Right hindlimb (tissue), 1 donor: Measurements from ENCODE around the gene PLXNA1.
A peak's percentile ranks its signal among the peaks of the same experiment; 100 is the strongest.

Experiments
- DNase-seq: peaks from one replicate; pipeline ENCODE4 v3.0.0-alpha.2; 2018

Gene PLXNA1

DNA sequence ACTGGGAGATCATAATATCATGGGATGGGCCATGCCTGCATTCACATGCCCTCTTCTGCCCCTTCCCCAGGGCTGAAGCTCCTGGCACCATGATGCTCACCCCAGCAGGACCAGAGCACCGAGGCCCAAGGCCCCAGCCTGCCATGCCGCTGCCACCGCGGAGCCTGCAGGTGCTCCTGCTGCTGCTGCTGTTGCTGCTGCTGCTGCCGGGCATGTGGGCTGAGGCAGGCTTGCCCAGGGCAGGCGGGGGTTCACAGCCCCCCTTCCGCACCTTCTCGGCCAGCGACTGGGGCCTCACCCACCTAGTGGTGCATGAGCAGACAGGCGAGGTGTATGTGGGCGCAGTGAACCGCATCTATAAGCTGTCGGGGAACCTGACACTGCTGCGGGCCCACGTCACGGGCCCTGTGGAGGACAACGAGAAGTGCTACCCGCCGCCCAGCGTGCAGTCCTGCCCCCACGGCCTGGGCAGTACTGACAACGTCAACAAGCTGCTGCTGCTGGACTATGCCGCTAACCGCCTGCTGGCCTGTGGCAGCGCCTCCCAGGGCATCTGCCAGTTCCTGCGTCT is 5.6 kb downstream of the PLXNA1 start:
- no peak for DNase-seq

GRCh38 chr3:126989316-126990023 is 6.6 kb downstream of the PLXNA1 start:
- DNase-seq = no peak

GRCh38 chr3:126990024-126990700 is 7.2 kb downstream of the PLXNA1 start:
- no peak for DNase-seq

- no peak for DNase-seq
Measured at GRCh38 chr3:126990890-126991289, 8.0 kb downstream of the PLXNA1 start.

DNA sequence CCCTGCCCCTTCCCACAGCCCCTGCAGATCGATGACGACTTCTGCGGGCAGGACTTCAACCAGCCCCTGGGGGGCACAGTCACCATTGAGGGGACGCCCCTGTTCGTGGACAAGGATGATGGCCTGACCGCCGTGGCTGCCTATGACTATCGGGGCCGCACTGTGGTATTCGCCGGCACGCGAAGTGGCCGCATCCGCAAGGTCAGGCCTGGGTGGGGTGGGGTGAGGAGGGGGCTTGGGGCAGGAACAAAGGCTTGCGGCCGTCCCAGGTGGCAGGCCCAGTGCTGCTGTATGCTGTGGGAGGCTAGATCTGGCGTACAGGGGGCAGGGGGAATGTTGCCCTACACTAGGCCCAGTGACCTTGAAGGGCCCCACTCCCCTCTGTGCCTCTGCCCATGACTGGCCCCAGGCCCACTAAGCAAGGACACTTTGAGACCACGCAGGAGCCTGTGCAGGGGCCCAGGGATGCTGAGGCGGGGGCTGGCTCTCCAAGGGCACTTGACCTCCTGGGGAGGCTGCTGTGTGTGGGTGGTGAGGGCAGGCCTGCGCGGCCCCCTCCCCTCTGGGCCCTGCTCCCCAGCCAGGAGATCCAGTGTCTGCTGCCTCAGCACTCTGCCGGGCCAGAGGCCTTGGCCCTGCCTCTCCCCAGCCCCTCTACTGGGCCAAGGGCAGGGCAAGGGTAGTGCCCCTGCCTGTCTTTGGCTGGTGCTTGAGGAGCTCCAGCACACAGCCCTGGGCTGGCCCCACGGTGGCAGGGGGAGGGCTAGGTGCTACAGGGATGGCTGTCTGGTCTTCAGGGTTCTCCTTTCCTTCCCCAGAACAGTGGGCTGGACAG is 8.7 kb downstream of the PLXNA1 start:
- DNase-seq = no peak

DNA sequence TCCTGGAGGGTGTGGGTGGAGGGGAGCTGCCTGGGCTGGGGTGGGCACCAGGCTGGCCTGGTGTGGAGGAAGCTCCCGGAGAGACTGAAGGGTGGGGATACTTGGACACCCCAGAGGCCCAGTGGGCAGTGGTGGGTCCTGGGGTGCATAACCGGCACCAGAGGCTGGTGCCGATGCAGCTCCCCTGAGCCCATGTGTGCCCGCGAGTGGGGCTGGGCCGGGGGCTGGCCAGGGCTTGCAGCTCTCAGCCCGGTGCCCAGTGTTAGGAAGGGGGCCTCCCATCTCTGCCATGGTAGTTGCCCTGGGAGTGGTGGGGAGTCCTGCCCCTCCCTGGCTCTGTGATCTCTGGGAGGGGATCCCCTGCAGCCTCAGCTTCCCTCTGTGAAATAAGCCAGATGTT is 9.3 kb downstream of the PLXNA1 start:
- DNase-seq = no peak

- no peak for DNase-seq
Measured at GRCh38 chr3:126992776-126993175, 9.9 kb downstream of the PLXNA1 start.

GRCh38 chr3:126993436-126993835 is 10.5 kb downstream of the PLXNA1 start:
- no peak for DNase-seq

GRCh38 chr3:126994661-126995245 is 11.8 kb downstream of the PLXNA1 start:
- peak; percentile 54 for DNase-seq

DNA sequence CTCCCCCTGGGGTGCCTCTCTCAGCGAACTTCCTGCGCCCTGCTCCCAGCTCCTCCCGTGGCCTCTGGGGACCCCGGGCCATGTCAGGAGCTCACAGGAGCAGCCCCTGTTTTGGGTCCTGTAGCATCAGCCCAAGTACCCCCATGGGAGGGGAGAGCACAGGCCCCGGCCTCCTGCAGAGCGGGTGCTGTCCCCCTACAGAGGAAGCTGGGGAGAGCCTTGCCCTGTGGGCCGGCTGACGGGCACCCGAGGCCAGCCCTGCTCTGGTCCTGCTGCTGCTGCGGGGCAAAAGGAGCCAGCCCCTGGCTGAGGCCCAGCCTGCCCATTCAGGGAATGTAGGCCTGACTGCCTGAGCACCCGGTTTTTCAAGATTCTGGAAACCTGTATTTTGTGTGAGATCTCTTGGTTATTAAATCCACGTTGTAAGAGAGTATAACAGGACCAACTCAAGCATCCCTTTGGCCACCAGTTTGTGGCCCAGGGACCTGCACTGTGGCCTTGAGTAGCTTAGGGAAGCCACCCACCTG is 12.4 kb downstream of the PLXNA1 start:
- DNase-seq = no peak

DNA sequence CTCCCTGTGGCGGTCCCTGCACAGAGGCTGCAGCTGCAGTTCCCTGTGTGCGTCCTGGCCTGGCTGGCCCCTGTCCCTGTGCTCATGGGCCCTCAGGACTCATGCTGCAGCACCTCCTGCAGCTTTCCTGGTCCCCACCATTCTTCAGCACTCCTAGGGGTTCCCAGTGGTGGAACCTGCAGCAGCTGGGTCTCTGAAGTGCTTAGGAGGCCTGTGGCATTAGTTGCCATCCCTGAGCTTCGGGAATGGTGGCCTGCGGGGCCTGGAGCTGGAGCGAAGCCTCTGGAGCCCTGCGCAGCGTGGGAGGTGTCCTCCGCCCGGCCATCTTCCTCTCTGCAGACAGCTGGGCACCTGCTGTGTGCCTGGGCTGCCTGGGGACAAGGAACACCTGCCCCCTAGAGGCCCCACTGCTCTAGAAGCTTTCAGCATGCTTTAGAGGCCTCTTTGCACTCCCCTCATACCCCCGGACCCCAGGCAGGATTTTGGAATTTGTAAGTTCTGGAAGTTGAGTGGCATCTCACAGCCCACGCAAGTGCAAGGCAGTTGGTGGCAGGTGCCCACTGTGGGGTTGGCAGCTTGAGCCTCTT is 13.1 kb downstream of the PLXNA1 start:
- DNase-seq = no peak

DNA sequence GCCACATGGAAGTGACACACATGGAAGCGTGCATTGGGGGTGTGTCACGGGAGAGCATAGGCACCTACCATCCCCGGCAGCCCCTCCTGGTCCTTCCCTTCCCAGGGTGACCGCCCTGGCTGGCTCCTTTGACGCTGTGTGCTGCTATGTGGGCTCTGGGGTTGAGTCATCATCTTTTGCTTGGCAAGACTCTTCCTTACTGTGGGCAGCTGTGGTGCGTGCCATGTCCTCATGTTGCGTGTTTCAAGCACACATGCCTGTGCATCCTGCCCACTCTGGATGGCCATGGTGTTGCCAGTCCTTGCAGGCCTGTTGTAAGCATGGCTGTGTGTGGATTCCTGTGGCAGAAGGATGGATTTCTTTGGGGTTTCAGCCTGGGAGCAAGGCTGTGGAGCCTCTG is 14.0 kb downstream of the PLXNA1 start:
- no peak for DNase-seq

DNA sequence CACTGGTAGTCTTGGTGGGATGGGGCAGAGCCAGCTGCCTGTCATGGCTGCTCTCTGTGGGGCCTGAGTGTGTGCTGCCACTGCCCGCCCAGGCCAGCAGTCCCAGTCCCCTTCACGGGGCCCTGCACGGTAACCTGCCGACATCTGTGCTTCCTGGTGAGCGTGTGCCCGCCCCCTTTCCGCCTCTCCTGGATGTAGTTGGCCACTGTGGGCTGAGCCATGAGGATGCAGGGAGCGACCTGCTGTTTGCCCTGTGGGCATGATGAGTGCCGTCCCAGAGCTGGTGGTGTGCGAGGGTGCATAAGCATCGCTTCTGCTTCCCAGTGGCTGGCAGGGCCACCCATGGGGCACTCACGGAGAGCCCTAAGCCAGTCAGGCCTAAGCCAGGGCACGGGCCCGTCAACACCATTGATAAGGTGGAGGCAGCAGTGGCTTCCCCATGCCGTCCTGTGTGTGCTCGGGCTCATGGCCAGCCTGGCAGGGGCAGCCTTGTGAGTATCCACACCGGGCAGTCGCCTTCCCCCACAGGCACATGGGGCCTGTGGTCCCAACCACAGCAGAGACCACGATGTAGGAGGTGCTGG is 14.6 kb downstream of the PLXNA1 start:
- DNase-seq = no peak

DNA sequence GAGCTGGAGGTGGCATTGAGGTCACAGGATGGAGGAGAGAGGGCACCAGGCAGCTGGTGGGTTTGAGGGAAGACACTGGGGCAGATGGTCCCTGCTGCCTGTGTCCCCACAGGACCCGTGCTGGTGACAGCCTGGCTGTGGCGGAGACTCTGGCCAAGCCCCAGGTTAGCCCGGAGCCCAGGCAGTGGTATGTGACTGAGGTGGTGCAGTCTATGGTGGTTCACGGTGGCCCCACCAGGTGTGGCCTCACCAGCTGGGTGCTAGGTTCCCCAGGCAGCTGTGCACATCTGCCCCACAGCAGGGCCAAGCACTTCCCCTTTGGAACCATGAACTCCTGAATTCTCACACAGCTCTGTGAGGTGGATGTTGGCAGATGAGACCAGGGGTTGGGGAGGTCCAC is 15.4 kb downstream of the PLXNA1 start:
- no peak for DNase-seq

GRCh38 chr3:126998728-126999127 is 15.8 kb downstream of the PLXNA1 start:
- DNase-seq = no peak

DNA sequence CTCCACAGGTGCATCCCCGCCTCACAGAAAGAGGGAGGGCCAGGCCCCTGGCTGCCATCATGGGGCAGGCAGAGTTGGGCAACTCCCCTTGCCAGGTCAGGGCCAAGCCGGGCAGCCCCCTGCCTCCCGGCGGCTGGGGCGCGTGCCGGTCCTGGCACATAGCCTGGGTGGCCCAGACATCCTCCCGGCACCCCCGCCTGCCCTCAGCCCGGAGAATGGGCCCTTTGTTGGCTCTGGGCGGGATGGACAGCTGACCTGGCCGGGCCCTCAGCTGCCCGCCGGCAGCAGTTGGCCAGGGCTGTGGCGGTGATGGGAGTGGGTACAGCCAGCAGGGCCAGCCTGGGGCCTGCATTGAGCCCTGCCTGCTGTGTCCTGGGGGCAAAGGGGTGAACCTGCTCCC is 16.5 kb downstream of the PLXNA1 start:
- no peak for DNase-seq

- peak; percentile 84 for DNase-seq
Measured at GRCh38 chr3:127000119-127000518, 17.2 kb downstream of the PLXNA1 start.

GRCh38 chr3:127000761-127001160 is 17.8 kb downstream of the PLXNA1 start:
- DNase-seq = peak; percentile 54

- no peak for DNase-seq
Measured at GRCh38 chr3:127001486-127002194, 18.7 kb downstream of the PLXNA1 start.

- peak; percentile 94 for DNase-seq
Measured at GRCh38 chr3:127002195-127003174, 19.6 kb downstream of the PLXNA1 start.
